ENCODE data around the gene COL11A1.
"Not testable (repeated sequence)": the region's sequence is repeated elsewhere in the genome, so short reads cannot be mapped to it uniquely, and the experiment has no call there.

COL11A1 gene

DNA sequence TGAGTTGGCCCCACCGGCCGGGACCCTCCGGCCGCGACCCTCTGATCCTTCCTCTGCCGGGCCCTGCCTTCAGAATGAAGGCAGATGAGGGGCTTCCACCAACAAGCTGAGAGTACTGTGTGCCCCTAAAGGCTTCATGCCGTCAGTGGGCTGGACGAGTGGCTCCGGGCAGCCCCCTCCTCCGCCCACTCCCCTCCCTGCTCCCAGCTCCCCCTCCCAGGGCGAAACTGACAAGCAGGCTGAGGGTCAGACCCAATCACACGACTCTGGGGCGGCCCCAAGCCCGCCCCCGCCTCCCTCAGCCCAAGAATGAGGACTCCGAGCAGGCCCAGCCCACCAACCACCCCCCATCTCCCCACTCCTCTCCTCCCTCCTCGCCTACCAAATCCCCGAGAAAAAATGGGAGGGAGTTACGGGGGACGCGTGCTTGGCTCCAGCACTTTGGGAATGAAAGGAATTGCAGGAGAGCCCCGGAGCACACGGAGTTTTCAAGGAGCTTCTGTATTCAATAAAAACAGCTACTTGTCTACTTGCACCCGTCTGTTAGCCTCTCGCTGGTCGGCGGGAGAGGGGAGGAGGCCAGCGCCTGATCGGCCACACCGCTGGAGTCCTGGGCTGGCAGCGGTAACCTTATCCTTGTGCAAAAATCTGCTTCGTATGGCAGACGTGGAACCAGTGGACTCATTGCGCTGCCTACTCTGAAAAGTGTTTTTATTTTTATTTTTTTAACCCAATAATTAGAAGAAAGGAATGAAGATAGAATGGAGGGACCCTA lies at the start of gene COL11A1:
COL11A1 (minus strand) TSS at position 147 of the 775 bp plus-strand sequence. CDS start 344 bp downstream, outside the sequence.
- no peak for DNase-seq

DNA sequence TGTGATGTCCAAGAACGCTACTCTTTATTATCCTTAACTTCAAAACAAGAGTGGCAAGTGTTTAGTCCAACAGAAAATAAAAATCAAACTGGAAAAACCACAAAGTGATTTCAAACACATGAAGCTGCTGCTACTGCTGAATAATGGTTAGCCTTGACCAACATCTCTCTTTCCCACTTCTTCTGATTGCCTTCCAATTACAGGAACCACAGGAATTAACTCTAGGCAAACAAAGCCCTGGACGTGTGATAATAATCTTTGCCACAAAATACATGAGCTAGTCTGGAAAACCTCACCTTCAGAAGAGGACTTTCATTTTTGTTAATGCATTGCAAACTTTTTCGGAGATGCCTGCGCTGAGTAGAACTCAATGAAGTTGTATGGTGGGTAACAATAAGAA lies 48.6 kb upstream of the COL11A1 start:
- no peak for DNase-seq

DNA sequence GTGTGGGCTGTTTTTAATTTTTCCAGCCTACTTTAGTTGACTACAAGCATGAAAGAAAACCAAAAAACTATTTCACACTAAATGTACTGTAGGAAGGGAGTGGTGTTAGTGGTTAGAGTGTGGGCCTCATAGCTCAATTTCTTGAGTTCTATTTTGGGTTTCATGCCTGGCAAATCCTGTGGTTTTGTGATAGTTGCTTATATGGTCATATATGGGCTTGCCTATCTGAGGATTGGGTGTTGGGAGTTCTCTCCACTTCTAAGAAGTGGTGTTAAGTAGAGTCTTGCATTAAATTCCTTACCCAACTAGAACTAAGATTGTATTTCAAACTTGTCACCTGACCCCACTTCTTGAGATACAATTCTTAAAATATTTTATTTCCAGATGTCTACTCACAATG lies 37.8 kb upstream of the COL11A1 start:
- DNase-seq, result no peak

DNA sequence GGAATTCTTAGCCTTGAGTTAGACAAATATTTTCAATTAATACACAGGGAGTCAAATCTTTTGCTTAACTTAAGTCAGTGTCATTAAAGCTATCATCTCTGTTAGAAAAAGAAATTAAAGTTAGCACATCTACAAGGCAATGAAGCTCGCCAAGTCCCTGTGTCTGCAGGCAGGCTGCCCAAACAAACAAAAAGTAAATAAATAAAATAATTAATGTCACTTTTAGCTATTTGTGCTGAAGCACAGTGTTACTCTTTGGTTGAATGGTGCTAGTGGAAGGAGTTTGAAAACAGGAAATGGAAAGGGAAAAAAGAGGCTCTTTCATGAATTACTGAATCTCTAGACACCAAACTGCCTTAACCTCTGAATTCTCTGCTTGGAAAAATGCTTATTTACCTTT lies 37.1 kb upstream of the COL11A1 start:
- no peak for DNase-seq

DNA sequence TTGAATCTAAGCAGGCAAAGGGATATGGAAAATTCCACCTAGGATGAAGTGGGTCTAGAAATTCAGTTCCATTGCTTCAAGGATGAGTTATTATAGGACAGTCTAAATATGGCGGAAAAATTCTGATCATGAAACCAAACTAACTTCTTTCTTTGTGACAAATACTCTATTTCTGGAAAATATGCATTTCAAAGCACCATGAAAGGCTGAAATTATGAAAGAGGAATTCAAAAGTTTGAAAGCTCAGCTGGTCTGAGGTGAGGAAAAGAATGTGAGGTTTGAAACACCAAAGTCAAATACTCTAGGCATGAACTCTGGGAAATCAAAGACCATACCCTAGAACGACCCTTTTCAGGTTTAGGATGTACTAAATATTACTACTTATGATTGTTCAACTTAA lies 36.4 kb upstream of the COL11A1 start:
- no peak for DNase-seq

DNA sequence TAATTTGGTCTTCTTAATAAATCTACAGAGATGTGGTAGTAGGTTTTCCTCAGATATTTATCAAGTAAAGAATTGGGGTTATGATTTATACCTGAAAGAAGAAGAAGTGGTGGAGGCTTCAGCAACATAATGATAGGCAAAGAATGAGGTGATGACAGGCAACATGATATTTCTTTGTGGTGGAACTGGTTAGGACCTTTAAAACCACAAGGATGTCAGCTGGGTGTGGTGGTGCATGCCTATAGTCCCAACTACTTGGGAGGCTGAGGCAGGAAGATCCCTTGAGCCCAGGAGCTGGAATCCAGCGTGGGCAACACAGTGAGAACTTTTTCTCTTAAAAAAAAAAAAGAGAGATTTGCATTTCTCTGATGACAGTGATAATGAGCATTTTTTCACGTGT lies 34.1 kb upstream of the COL11A1 start:
- DNase-seq, result no peak

DNA sequence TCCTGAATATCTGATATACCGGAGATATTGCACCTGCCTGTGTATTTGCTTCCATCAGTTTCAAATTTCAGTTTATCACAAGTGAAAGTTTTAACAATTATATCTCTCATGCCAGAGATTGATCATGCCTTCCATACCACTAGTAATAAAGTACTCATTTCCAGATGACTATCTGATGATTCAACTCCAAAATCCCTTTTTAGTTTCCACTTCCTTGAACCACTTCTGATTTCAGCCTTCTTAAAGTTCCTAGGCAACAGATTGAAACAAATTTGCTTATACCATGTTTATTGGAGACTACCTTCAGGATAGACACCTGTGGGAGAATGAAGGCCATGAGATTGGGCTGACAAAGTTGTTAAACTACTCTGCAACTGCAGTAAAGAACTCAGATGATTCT lies 21.5 kb upstream of the COL11A1 start:
- no peak for DNase-seq

DNA sequence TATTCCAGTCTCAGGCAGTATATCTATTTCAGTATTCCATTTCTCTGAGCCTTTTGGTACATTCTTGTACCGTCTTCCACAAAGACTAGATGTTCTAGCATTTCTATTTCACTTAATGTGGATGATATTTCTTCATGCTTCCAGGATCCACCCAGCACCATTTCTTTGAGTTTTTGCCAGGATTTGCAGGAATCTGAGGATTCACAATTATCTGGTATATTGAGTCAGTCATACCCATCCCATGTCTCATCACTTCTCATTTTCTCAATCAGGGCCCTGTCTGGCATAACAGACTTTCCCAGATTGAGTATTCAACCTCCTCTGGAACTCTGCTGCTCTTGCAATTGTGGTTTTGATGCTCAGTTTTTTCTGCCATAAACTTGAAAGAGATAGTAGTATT lies 20.9 kb upstream of the COL11A1 start:
- DNase-seq, result no peak

DNA sequence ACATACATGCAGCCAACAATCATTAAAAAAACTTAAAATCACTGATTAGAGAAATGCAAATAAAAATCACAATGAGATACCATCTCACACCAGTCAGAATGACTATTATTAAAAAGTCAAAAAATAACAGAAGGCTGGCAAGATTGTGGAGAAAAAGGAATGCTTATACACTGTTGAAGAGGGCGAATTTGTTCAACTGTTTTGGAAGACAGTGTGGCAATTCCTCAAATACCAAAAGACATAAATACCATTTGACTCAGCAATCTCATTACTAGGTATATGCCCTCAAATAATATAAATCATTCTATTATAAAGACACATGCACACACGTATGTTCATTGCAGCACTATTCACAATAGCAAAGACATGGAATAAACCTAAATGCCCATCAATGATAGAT lies 19.9 kb upstream of the COL11A1 start:
- DNase-seq, result not testable (repeated sequence)

DNA sequence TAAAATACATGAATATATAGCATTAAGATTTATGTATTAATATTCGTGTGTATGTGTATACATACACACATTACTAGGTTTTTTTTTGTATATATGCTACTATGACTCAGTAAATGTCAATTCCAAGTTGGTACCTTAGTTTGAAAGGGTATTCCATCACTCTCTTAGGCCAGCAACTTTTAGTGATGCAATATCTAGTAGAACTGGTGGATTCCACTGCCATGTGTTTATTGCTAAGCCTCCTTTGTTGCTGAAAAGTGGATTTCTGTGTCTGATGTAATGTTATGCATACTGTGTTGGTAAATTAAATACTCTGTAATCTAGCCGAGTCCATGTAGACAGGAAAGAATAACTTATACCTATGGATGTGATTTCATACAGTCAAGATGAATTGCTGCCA lies 16.9 kb upstream of the COL11A1 start:
- DNase-seq, result no peak

DNA sequence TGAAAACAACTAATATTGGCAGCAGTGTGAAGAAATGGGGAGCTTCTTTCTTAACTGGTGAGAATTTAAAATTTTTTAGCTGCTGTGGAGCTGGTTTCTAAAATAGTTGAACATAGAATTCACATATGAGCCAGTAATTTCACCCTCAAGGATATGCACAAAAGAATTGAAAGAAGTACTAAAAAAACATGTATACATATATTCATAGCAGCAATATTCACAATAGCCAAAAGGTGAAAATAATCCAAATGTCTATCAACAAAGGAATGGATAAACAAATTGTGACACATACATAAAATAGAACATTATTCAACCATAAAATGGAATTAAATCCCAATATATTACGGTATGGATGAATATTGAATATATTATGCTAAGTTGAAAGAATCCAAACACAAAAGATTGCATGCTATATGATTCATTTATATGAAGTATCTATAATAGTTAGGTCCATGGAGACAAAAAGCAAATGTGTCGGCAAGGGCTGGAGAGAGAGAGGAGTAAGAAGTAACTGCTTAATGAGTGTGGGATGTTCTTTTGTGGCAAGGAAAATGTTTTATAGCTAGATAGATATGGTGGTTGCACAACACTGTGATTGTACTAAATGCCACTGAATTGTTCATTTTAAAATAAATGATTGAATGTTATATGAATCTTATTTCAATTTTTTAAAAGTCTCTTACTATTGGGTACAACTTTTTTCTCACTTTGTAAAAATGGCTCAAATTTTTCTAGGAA lies 14.8 kb upstream of the COL11A1 start:
- no peak for DNase-seq

DNA sequence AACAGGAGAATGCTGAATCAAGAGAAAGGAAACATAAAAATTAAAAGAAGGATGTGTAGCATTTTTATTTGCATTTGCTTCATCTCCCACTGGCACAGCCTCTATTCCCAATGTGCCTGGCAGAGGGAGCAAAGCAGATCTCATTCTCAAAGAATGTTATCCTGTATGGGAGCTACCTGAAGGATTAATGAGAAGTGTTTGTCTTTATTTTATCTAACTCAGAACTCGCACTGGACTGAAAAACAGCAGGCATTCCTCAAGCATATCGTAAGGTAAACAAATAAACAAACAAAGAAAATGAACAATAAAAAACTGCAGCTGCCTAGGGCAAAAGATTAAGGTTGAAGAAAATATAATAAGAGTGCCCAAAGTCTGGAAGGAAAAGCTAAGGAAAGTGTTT lies 12.7 kb upstream of the COL11A1 start:
- DNase-seq, result no peak

DNA sequence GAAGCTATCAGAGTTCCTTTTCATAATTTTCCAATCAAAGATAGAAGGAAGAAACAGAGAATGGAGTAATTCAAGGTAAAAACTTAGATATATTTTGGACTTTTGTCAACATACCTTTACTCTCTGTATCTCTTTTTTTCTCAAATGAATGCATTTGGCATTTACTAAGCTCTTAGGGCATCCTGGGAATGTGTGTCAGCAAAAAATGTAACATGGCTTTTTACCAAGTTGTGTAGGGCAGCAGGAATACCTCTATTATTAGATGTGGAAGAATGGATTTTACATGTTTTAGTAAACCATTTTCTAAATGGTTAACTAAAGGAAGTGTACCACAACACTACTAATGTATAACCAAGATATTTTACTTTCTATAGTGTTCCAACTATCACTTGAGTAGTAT lies 4.2 kb upstream of the COL11A1 start:
- no peak for DNase-seq

DNA sequence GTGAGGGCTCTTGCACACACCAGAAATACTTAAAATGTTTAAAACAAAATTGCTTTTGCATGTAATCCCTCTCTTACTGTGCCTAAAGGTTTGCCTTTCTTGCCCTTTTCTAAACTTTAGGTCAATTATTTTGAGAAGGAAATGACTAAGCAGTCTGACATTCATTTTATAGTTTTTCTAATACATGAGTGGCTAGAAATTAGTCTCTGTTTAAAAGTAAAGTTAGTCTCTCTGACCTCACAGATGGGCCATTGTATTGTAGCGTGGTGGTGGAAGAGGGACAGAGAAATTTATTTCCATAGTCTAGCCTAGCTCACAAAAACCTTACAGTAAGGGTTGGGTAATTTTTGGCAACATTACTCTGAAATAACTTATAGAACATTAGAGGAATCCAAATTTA lies 3.6 kb upstream of the COL11A1 start:
- DNase-seq, result no peak

DNA sequence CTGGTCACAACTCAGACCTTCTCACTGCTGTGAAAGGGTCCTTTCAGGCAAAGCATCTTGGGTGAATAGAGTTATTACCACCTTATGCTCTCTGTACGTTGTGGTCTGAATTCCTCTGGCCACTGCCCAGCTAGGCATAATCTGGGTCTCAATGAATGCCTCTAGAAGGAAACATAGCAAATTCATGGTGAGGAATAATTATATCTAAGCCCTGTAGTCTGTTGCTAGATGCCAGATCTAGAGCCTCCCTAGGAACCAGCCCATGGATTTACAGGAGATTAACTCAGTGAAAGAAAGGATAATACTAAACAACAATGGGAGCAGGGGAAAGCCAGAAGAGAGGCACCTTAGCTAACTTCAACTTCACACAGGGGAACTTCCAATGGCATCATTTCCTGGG lies 2.4 kb upstream of the COL11A1 start:
- no peak for DNase-seq

DNA sequence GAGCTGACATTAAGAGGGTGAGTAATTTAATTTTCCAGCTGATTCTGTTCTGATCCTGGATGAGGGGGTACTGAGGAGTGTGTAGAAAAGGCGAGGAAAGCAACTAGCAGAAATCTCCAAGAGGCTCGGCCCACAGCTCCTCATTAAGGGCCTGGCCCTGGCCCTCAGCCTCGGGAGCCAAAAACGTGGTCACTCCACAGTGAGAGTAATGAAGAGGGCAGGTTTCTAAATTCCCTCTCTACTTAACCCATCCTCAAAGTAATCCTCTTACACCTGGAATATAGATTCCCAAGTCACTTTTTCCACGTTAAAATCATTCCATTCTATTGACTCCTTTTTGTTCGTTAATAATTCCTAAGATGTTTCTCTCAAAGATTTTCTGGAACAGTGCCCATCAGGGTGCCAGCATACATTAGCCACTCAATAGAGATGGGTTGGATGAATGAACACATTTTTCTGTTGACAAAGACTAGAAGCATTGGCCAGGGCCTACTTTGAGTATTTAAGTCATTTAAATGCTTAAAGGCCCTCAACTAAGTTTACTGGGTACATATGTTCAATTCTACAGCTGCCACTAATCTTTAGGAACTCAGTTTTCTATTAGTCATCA lies 1.1 kb upstream of the COL11A1 start:
- no peak for DNase-seq

DNA sequence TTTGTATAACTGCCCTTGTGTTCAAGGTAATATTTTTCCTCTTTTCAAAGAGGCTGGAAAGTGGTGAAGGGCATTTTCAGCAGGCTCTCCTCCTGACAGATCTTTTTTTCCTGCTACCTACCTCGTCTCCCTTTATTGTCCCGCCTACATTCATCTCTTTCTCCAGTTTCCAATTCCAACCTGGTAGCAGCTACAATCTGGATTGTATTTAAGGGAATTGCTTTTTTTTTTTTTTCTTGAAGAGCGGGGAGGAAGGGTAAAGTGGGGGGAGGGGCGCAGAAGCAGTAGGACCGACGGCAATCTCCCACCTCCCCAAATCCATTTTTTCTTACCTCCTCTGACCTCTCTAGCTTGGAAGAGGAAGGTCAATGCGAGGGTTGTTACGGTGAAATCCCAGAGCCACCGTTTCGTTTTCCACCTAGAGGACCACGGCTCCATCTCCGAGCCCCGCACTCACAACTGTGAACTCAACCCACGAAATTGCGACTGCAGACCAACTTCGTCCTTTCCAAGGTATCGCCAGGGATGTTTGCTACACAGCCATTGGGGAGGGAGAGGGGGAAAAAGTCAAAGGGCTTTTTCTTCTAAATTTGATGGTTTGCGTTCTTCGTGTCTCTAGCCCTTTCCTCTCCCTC lies 464 bp downstream of the COL11A1 start:
- DNase-seq, result no peak

DNA sequence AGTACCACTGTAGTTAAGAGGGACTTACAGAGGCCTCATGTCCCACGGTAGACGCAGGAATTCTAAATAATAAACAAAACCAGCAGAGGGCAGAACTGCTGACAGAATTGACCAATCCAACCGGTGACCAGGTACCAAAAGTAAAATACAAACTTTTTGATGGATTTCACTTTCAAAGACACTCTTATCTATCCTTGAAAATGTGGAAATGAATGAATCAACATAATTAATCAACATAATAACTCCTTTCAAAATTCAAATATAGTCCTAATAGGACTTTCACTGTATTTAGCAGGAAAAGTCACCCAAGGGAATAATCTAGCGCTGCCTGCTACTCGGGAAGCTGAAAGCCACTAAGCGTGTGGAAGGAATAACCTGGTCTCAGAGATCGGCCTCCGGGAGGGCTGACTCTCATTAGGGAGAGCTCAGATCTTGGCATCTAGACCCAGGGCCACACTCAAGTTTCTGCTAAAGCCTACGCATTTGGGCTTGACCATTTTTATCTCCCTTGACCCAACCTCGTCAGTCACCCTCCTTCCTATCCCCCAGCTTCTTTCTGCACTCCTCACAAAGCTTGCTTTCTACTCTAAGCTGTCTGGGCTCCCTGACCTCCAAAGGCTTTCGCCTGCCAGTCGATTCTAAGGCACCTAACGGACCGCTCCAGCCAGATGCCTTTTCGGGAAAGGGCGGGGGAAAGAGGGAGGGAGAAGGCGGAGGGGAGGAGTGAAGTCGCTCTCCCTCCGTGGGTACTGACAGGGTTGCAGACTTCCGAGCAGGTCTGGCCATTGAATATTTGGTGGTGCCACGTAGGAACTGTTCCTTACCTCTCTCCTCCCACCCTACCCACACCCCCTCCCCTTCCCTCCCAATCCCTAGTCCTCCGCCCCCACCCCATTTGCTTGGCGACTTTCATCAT lies 1.6 kb downstream of the COL11A1 start:
- DNase-seq, result peak; percentile 7

DNA sequence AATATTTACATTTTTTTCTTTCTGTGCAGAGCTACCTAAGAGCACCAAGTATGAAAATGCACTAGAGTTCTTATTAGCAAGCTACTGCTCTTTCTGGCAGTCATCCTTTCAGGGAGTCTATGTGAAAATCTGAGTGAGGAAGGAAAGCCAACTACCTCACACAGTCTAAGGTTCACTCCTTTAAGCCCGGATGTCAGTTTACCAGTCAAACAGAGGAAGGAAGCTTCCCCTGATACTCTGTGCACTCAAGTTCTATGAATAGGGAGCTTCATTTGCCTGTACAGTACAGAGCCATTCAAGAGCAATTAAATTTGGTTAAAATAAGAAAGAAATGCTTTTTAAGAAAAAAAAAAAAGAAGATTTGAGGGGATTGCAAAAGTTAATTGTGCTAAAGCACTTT lies 6.9 kb downstream of the COL11A1 start:
- DNase-seq, result no peak

DNA sequence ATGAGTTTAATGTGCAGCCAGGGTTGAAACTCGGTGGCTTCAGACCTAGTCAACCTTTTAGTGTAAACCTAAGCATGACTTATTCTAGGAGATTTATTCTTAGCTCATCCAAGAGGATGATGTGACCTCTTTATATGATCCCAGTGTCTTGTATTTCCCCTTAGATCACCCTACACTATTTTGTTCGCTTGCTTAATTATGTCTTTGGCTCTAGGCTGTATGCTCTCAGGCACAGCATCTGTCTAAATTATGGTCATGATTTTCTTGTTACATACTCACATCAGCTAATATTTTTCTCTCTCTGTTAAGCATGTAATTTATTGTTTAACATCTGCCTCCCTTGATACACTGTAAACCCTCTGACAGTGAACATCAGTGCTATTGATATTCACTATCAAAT lies 19.1 kb downstream of the COL11A1 start:
- DNase-seq, result no peak

DNA sequence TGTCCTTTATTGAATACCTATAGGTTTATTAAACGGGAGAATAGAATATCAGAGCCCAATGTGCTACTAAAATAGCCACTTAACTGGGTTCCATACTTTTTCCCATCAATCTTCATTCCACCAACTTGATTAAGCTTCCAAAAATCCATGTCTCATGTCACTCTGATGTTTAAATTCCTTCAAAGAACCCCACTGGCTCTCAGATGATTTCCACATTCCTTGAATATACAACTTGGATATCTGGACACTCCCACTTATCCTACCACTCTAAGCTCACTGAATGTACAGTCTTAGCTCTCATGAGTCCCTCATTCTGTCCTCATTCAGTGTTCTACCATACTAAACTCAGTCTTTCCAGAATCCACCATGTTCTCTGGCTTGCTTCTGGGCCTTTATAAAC lies 21.1 kb downstream of the COL11A1 start:
- DNase-seq, result no peak

DNA sequence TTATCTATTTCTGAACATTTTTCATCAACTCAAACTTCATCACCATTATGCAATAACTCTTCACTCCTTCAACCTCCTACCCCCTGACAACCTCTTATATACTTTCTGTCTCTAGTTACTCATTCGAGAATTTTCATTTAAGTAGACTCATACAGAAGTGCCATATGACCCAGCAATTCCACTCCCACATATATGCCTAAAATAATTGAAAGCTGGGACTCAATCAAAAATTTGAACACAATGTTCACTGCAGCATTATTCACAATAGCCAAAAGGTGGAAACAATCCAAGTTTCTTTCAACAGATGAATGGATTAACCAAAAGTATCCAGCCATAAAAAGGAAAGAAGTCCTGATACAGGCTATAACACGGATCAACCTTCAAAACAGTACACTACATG lies 24.1 kb downstream of the COL11A1 start:
- no peak for DNase-seq
